Muscle of leg (tissue), 11 donors: ENCODE measurements around the gene TRIM27. TPM values are rescaled to one million over a fixed set of nuclear protein-coding genes. Genes with fewer than 3 reads are reported as not detected.
A peak's percentile ranks its signal among the peaks of the same experiment; 100 is the strongest.

Experiments
- DNase-seq: peaks from one replicate; pipeline ENCODE4 v3.0.0; 2013
- H3K27ac ChIP-seq: one replicate; pipeline ENCODE4 v1.5.1; 2013; ENCODE audit warnings: mild to moderate bottlenecking, low read length, control low read depth
- H3K27me3 ChIP-seq: one replicate; pipeline ENCODE4 v1.6.1; 2013; ENCODE audit warnings: low read length; ENCODE audit not compliant: control insufficient read depth, insufficient read depth
- H3K36me3 ChIP-seq: one replicate; pipeline ENCODE4 v1.6.1; 2013; ENCODE audit warnings: low read length; ENCODE audit not compliant: control insufficient read depth, insufficient read depth
- H3K4me1 ChIP-seq: one replicate; pipeline ENCODE4 v1.6.1; 2013; ENCODE audit warnings: low read length; ENCODE audit not compliant: control insufficient read depth, insufficient read depth
- H3K4me3 ChIP-seq: one replicate; pipeline ENCODE4 v1.5.1; 2013; ENCODE audit warnings: low read length, control low read depth
- H3K9me3 ChIP-seq: replicated peaks from 2 replicates; pipeline ENCODE4 v1.6.1; 2013; ENCODE audit warnings: low read depth, low read length; ENCODE audit not compliant: control insufficient read depth
- WGBS: methylation state at CpG from one replicate; pipeline ENCODE4 v1.1.5; 2013; ENCODE audit warnings: missing lambda C conversion rate; ENCODE audit not compliant: insufficient coverage; 5-methylcytosine and 5-hydroxymethylcytosine counted together
- polyA plus RNA-seq, 8 donors: library from polyadenylated mRNA; unstranded; fragments of 120-200 nt; gene quantifications; one replicate each; pipeline versions ENCODE4 v1.2.1 to v1.2.3, GENCODE V29; 2013; ENCODE audit warnings: inconsistent platforms in 1 of 8, low replicate concordance in 1 of 8; ENCODE audit not compliant: insufficient read length in 8 of 8, insufficient read depth in 1 of 8
- total RNA-seq: library from RNA; stranded (reverse); fragments of 120-200 nt; gene quantifications from one replicate; pipeline ENCODE4 v1.2.4, GENCODE V29; 2013

TRIM27 gene
- total and polyA plus RNA-seq, 9 donors, result 39.6 to 52.3 (median 45.8) TPM

DNA sequence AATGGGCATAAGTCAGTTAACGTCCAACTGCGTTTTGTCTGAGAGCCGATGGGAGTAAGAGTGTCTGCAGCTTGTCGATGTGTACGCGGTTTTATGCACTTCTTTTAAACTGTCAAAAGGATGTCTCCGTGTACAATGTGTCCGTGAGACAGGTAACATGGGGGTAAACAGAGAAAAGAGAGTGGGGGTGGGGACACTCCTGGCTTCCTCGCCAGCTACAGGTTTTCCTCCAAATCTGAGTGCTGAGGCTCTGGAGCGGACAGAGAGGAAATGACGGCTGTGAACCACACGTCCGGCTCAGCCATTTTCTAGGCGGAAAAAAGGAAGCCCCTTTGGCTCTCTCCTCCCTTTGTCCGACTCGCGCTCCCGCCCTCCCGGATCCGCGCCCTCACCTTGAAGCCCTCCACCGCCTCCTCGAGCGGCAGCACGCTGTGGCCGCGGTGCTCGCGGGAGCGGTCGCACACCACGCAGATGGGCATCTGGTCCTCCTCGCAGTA is 916 bp downstream of the TRIM27 start:
- Histone ChIP-seq H3K27me3 (no peaks in the 10 kb centered on the region), H3K36me3 (peaks cover 41% of the 10 kb centered on the region), H3K9me3 (no peaks in the 10 kb centered on the region), H3K27ac (peak overlapping the region; percentile 98), H3K4me1 (peaks cover 7% of the 10 kb centered on the region), H3K4me3 (peak overlapping the region; percentile 96)
- DNase-seq, result peak; percentile 78
- WGBS, result 0% methylated on average over 33 of the region's 33 CpGs

DNA sequence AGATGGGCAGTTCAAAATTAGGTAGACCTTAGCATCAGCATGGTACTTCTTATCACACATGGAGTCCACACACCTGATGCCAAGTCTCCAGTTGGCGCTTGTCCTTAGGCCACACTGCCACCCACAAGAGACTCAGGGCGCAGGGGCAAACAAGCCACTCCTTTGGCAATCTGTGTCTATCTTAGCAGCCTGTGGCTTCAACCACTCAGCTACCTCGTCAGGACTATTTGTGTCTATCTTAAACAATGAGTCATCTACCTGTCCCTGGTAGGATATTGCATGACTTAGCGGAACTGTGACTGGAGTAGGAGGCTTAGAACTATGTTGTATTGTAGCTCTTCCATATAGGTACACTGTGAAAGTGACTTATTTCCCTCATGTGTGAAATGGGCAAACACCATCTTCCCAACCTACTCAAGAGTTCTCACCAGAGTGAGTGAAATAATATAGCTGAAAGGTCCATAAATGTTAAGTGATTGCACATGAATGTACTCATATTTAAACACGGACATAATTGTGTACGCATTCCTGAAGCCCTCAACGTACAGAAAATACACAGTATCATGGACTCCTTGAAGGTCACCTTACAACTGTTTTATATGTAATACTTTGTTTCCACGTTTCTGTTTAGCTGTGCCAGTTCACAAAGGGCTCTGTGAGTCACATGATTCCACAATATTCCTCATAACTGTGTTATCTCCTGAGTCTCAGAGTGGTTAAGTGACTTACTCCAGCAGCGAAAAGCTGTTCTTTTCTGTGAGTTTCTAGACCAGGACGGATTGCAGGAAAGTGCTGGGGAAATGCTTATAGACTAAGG is 1.6 kb downstream of the TRIM27 start:
- H3K36me3 ChIP-seq, result peaks cover 46% of the 10 kb centered on the region
- WGBS, result 86% methylated on average over 1 of the region's 10 CpGs
- H3K27me3 ChIP-seq, result no peaks in the 10 kb centered on the region
- no peak for DNase-seq
- peak overlapping the region; percentile 98 for H3K27ac ChIP-seq
- H3K4me3 ChIP-seq, result peak overlapping the region; percentile 96
- peaks cover 7% of the 10 kb centered on the region for H3K4me1 ChIP-seq
- H3K9me3 ChIP-seq, result no peaks in the 10 kb centered on the region

GRCh38 chr6:28920281-28920680 is 3.5 kb downstream of the TRIM27 start:
- DNase-seq, result no peak
- H3K4me1 ChIP-seq, result peaks cover 7% of the 10 kb centered on the region
- H3K27me3 ChIP-seq, result no peaks in the 10 kb centered on the region
- peaks cover 60% of the 10 kb centered on the region for H3K36me3 ChIP-seq
- no peak overlapping the region for H3K27ac ChIP-seq
- H3K4me3 ChIP-seq, result no peak overlapping the region
- H3K9me3 ChIP-seq, result no peaks in the 10 kb centered on the region
- WGBS, result 100% methylated on average over 1 of the region's 1 CpG

DNA sequence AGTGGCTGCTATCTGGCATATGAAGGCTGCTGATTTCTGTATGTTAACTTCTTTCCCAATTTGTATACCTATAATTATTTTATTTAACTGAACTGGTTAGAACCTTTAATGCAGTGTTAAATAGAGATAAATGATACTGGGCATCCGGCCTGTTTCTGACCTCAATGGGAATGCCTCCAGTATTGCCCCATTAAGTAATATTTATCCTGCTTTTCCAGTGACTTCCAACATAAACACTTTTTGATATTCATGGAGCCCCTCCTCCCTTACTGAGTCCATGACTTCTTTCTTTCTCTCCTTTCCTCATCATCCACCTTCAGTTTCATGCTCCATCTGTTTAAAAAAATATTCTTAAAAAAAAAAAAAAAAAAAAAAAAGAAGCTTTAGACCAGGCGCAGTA is 8.8 kb downstream of the TRIM27 start:
- H3K27me3 ChIP-seq, result no peaks in the 10 kb centered on the region
- no peaks in the 10 kb centered on the region for H3K4me1 ChIP-seq
- no peak for DNase-seq
- H3K36me3 ChIP-seq, result peaks cover 72% of the 10 kb centered on the region
- no peaks in the 10 kb centered on the region for H3K9me3 ChIP-seq
- no CpG with 5 or more reads among the region's 2 CpGs for WGBS
- no peak overlapping the region for H3K4me3 ChIP-seq
- no peak overlapping the region for H3K27ac ChIP-seq

GRCh38 chr6:28910901-28911690 is 12.7 kb downstream of the TRIM27 start:
- Histone ChIP-seq H3K4me1 (no peaks in the 10 kb centered on the region), H3K4me3 (no peak overlapping the region), H3K9me3 (no peaks in the 10 kb centered on the region), H3K27me3 (no peaks in the 10 kb centered on the region), H3K27ac (no peak overlapping the region), H3K36me3 (peaks cover 74% of the 10 kb centered on the region)
- WGBS, result 80% methylated on average over 1 of the region's 3 CpGs
- DNase-seq, result no peak

GRCh38 chr6:28907394-28907793 is 16.4 kb downstream of the TRIM27 start:
- H3K9me3 ChIP-seq, result no peaks in the 10 kb centered on the region
- no peaks in the 10 kb centered on the region for H3K27me3 ChIP-seq
- 80% methylated on average over 2 of the region's 3 CpGs for WGBS
- H3K36me3 ChIP-seq, result peaks cover 89% of the 10 kb centered on the region
- H3K4me3 ChIP-seq, result no peak overlapping the region
- H3K4me1 ChIP-seq, result no peaks in the 10 kb centered on the region
- DNase-seq, result no peak
- H3K27ac ChIP-seq, result no peak overlapping the region

GRCh38 chr6:28906669-28907068 is 17.1 kb downstream of the TRIM27 start:
- no peak overlapping the region for H3K27ac ChIP-seq
- H3K27me3 ChIP-seq, result no peaks in the 10 kb centered on the region
- WGBS, result 88% methylated on average over 1 of the region's 4 CpGs
- no peaks in the 10 kb centered on the region for H3K4me1 ChIP-seq
- H3K4me3 ChIP-seq, result no peak overlapping the region
- no peak for DNase-seq
- H3K36me3 ChIP-seq, result peaks cover 85% of the 10 kb centered on the region
- no peaks in the 10 kb centered on the region for H3K9me3 ChIP-seq

DNA sequence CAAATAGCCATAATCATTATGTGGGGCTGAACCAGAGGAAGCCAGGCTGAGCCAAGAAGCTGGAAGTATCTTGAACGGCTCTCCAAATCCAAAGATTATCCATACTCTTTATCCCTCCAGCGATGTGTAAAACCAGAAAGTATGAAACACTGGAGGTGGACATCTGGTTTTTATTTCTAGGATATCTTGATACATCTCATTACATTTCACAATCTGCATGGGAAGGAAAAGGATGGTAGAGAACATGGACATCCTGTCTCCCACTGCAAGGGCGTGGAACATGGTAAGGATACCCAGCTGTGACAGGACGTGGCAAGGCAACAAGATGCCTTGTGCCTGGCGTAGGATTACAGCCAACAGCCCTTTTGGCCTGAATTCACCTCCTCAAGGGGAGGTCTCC is 20.1 kb downstream of the TRIM27 start:
- no peak for DNase-seq
- H3K27ac ChIP-seq, result no peak overlapping the region
- H3K9me3 ChIP-seq, result no peaks in the 10 kb centered on the region
- H3K36me3 ChIP-seq, result peaks cover 60% of the 10 kb centered on the region
- no peaks in the 10 kb centered on the region for H3K4me1 ChIP-seq
- 96% methylated on average over 3 of the region's 5 CpGs for WGBS
- no peak overlapping the region for H3K4me3 ChIP-seq
- H3K27me3 ChIP-seq, result no peaks in the 10 kb centered on the region

DNA sequence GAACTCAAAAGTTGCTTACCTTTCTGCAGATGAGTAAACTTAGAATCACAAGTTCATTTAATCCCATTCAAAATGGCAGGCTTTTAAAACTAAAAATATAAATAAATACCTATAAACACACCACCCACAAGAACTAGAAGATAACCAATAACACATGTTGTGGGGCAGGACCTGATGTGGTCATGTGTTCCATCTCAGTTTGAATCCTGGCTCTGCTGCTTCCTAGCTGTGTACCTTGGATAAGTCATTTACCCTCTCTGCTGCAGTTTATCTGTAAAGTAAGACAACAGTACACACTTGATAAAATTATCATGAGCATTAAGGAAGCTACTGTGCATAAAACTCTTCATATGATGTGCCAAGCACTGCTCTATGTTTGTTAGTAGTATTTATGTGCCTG is 22.0 kb downstream of the TRIM27 start:
- peaks cover 2% of the 10 kb centered on the region for H3K4me1 ChIP-seq

GRCh38 chr6:28900577-28901256 is 23.1 kb downstream of the TRIM27 start:
- Histone ChIP-seq H3K27ac (no peak overlapping the region), H3K27me3 (no peaks in the 10 kb centered on the region), H3K4me3 (no peak overlapping the region), H3K4me1 (peaks cover 2% of the 10 kb centered on the region), H3K36me3 (peaks cover 34% of the 10 kb centered on the region), H3K9me3 (no peaks in the 10 kb centered on the region)
- 43% methylated on average over 1 of the region's 5 CpGs for WGBS
- no peak for DNase-seq

More for the DNA sequence above, 22.0 kb downstream of the TRIM27 start:
- H3K27ac ChIP-seq, result no peak overlapping the region
- H3K4me3 ChIP-seq, result no peak overlapping the region
- H3K9me3 ChIP-seq, result no peaks in the 10 kb centered on the region
- peaks cover 44% of the 10 kb centered on the region for H3K36me3 ChIP-seq
- no peaks in the 10 kb centered on the region for H3K27me3 ChIP-seq
- DNase-seq, result no peak
